Ovary (tissue), 3 donors: ENCODE data around the gene IQCK.

ENCODE experiments used
- CTCF ChIP-seq, 3 donors: fragments of 450-650 bp in 2 of 3; fragments of 200-600 bp in 1 of 3; IDR thresholded peaks; one replicate each; pipeline versions ENCODE4 v1.5.1 to v1.8.0; 2016 to 2022; ENCODE audit warnings: antibody characterized with exemption in 3 of 3, mild to moderate bottlenecking in 1 of 3
- POLR2A ChIP-seq: fragments of 450-650 bp; IDR thresholded peaks from one replicate; pipeline ENCODE4 v1.6.1; 2017; ENCODE audit warnings: antibody characterized with exemption, mild to moderate bottlenecking, moderate library complexity
- donor health status: DM: no; HTN: no; CAD: no.

DNA sequence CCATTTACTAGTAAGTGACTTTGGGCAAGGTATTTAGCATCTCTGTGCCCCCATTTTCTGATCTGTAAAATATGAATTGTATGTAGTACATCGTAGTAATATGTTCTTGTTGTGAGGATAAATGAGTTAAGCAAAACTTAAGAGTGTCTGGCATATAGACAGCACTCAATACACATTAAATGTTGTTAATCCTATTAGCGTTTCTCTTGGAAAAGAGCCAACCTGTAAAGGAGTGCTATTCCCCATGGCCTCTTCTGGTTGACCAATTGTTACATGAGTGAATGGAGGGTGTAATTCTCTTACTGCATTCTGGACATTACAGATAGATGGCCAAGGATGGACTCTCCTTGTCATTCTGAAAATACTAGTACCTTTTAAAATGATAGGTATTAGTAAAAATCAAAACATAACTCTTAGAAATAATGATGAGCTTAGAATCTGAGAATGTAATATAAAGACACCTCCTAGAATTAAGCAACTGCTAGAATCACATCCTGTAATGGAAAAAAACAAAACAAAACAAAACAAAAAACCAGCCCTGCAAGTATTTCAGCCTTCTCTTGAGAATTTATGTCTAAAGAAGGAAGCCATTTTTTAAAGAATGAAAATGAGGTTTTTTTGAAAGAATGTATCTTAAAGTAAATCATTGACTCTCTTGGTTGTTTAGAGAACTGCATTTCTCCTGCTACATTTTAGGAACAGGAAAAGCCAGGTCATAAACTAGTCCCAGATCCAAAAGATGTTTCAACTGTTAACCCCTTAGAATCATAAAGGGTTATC, 30.5 kb downstream of the IQCK start:
- TF ChIP-seq CTCF (IDR thresholded peaks at IDR 0.05), result no peak
- no peak for TF ChIP-seq POLR2A
